ENCODE measurements around the gene GLRX. TPM values are rescaled to one million over a fixed set of nuclear protein-coding genes. Genes with fewer than 3 reads are reported as not detected.

Gene GLRX
- total and polyA plus RNA-seq, 2 of the 13 experiments (the other 11 are each of a cell fraction or from before 2014, with no cell fraction given), result 63.8 to 499 TPM

GRCh38 chr5:95858661-95859595 is 36.4 kb upstream of the GLRX start (continued):
- peak; percentile 97 for TF ChIP-seq CSRNP1 (CRISPR knock-in tag; IDR thresholded peaks at IDR 0.05)
- peak; percentile 81 for TF ChIP-seq GABPB1 (CRISPR knock-in tag; IDR thresholded peaks at IDR 0.05)
- peak; percentile 59; the same call in 1 of the 2 replicates for TF ChIP-seq ZNF547 (CRISPR knock-in tag; IDR thresholded peaks at IDR 0.05)
- TF ChIP-seq RXRA (CRISPR knock-in tag; IDR thresholded peaks at IDR 0.05), result peak; percentile 86
- peak; percentile 59; the same call in 1 of the 2 replicates for TF ChIP-seq BRF2 (CRISPR knock-in tag; IDR thresholded peaks at IDR 0.05)
- TF ChIP-seq ZBTB43 (CRISPR knock-in tag; conservative IDR thresholded peaks at IDR 0.05), result peak; percentile 85
- TF ChIP-seq ZNF225 (CRISPR knock-in tag; IDR thresholded peaks at IDR 0.05), result 0 out of 2 replicates have a peak, but pooled peaks have one; percentile 75
- TF ChIP-seq ESRRA (CRISPR knock-in tag; IDR thresholded peaks at IDR 0.05; ENCODE audit: low read depth), result peak; percentile 89; the same call in 1 of the 2 replicates
- no peak; the same call in 1 of the 2 replicates for TF ChIP-seq ZNF431 (CRISPR knock-in tag; IDR thresholded peaks at IDR 0.05; ENCODE audit: borderline replicate concordance, low read depth)
- TF ChIP-seq PHB2 (IDR thresholded peaks at IDR 0.05; ENCODE audit: partially characterized antibody), result no peak
- peak; percentile 98 for TF ChIP-seq ZHX1 (CRISPR knock-in tag; IDR thresholded peaks at IDR 0.05; ENCODE audit: low read depth)
- TF ChIP-seq ZBED4 (CRISPR knock-in tag; IDR thresholded peaks at IDR 0.05; ENCODE audit: borderline replicate concordance), result peak; percentile 69; the same call in 1 of the 2 replicates
- TF ChIP-seq NR0B2 (CRISPR knock-in tag; IDR thresholded peaks at IDR 0.05), result peak; percentile 74; the same call in 1 of the 2 replicates

All from HepG2 (cell line).